ENCODE results near the gene FGD2. TPM values are rescaled to one million over a fixed set of nuclear protein-coding genes. Genes with fewer than 3 reads are reported as not detected.

The FGD2 gene
- total and polyA plus RNA-seq, 10 of the 15 experiments (the other 5 are each of a cell fraction or from before 2014, with no cell fraction given), result 5.2 to 88.1 (median 33.2) TPM

- no peaks in the 10 kb centered on the region for H3K79me2 ChIP-seq (ENCODE audit: control insufficient read depth, insufficient read depth, low read length)
- intact Hi-C loops (cut with micrococcal nuclease; ENCODE audit: unreplicated experiment), result no loop called here
- DNase-seq (ENCODE audit: low read depth, low spot score), result no peak
- in situ Hi-C loops (cut with MboI), result loop anchor here (5.0 kb wide), 1 partner anchor 247 kb away; no protein-coding TSS in a partner anchor
- H3K9ac ChIP-seq (ENCODE audit: control insufficient read depth, insufficient read depth, low read length), result no peak overlapping the region
- H3K9me3 ChIP-seq (replicated peaks; ENCODE audit: control insufficient read depth, insufficient read depth, low read length), result no peaks in the 10 kb centered on the region
- ChIA-PET POLR2A (no interaction called here), SMC1A (ENCODE audit: uncharacterized antibody, unreplicated experiment) (no interaction called here), RAD21 (ENCODE audit: unreplicated experiment) (no interaction called here), CTCF (no interaction called here)
- H3K4me2 ChIP-seq (ENCODE audit: control insufficient read depth, insufficient read depth), result no peak overlapping the region
- BruUV-seq (replicated peaks), result no TSS peak
- H3K36me3 ChIP-seq (ENCODE audit: control insufficient read depth in 2 of 2, insufficient read depth in 2 of 2, low read length in 1 of 2), result peaks cover 14 to 15% of the 10 kb centered on the region in 2 experiments
- peaks cover 7% of the 10 kb centered on the region; the same call in 1 of the 2 replicates for H3K4me1 ChIP-seq (ENCODE audit: control insufficient read depth, insufficient read depth, low read length)
- H3K27ac ChIP-seq (ENCODE audit: control insufficient read depth, insufficient read depth), result no peak overlapping the region
- FAIRE-seq, result no peak
- no peak overlapping the region for H2AFZ ChIP-seq (ENCODE audit: control insufficient read depth, low read depth, low read length)
- WGBS (ENCODE audit: insufficient coverage, insufficient replicate concordance, low lambda C conversion rate, missing lambda C conversion rate), result 90% methylated on average over 12 of the region's 12 CpGs
- no peak overlapping the region for H3K4me3 ChIP-seq
- no peaks in the 10 kb centered on the region for H3K27me3 ChIP-seq (replicated peaks in 1 of 2; ENCODE audit: control insufficient read depth in 2 of 2, insufficient read depth in 2 of 2, low read length in 1 of 2)
- TF ChIP-seq ZZZ3 (IDR thresholded peaks at IDR 0.05; ENCODE audit: control insufficient read depth, insufficient read length, low read depth) (no peak), E4F1 (IDR thresholded peaks at IDR 0.05; ENCODE audit: borderline replicate concordance, partially characterized antibody) (no peak), STAT3 (IDR thresholded peaks at IDR 0.05; ENCODE audit: low read depth, low read length) (no peak)
- ATAC-seq, result no peak
- peaks cover 3% of the 10 kb centered on the region; the same call in 1 of the 2 replicates for H4K20me1 ChIP-seq (ENCODE audit: control insufficient read depth, insufficient read depth)
Observed at GRCh38 chr6:37014667-37015066, 9.2 kb downstream of the FGD2 start.

GRCh38 chr6:37015532-37015931, 10.1 kb downstream of the FGD2 start:
- FAIRE-seq (no peak), DNase-seq (ENCODE audit: low read depth, low spot score) (no peak), ATAC-seq (no peak)
- POLR2A ChIA-PET, result no interaction called here
- peaks cover 7% of the 10 kb centered on the region; the same call in 1 of the 2 replicates for H3K4me1 ChIP-seq (ENCODE audit: control insufficient read depth, insufficient read depth, low read length)
- H3K4me2 ChIP-seq (ENCODE audit: control insufficient read depth, insufficient read depth), result no peak overlapping the region
- no peaks in the 10 kb centered on the region for H3K9me3 ChIP-seq (replicated peaks; ENCODE audit: control insufficient read depth, insufficient read depth, low read length)
- H3K27ac ChIP-seq (ENCODE audit: control insufficient read depth, insufficient read depth), result no peak overlapping the region
- H4K20me1 ChIP-seq (ENCODE audit: control insufficient read depth, insufficient read depth), result peaks cover 3% of the 10 kb centered on the region; the same call in 1 of the 2 replicates
- SMC1A ChIA-PET (ENCODE audit: uncharacterized antibody, unreplicated experiment), result interaction anchor here (4.3 kb wide), 1 partner anchor 10 kb away, joined by 58 read pairs; the partner anchor contains the start of gene FGD2
- 93% methylated on average over 9 of the region's 9 CpGs for WGBS (ENCODE audit: insufficient coverage, insufficient replicate concordance, low lambda C conversion rate, missing lambda C conversion rate)
- RAD21 ChIA-PET (ENCODE audit: unreplicated experiment), result interaction anchor here (1.0 to 4.7 kb wide), 2 partner anchors 10 to 126 kb away, joined by 3 to 78 read pairs; partner anchors contain the start of gene FGD2
- H3K9ac ChIP-seq (ENCODE audit: control insufficient read depth, insufficient read depth, low read length), result no peak overlapping the region
- no peak overlapping the region for H2AFZ ChIP-seq (ENCODE audit: control insufficient read depth, low read depth, low read length)
- no peak overlapping the region for H3K4me3 ChIP-seq
- no peaks in the 10 kb centered on the region for H3K27me3 ChIP-seq (replicated peaks in 1 of 2; ENCODE audit: control insufficient read depth in 2 of 2, insufficient read depth in 2 of 2, low read length in 1 of 2)
- H3K79me2 ChIP-seq (ENCODE audit: control insufficient read depth, insufficient read depth, low read length), result no peaks in the 10 kb centered on the region
- CTCF ChIA-PET, result interaction anchor here (0.7 to 1.4 kb wide), 3 partner anchors 14 to 195 kb away, joined by 3 to 4 read pairs (median 3); no protein-coding TSS in a partner anchor
- TF ChIP-seq E2F8 (IDR thresholded peaks at IDR 0.05; ENCODE audit: low read depth, partially characterized antibody) (no peak), BCL3 (IDR thresholded peaks at IDR 0.05; ENCODE audit: borderline replicate concordance, insufficient read depth, low read depth, low read length, poor library complexity, severe bottlenecking) (no peak)
- in situ Hi-C loops (cut with MboI), result no loop called here
- H3K36me3 ChIP-seq (ENCODE audit: control insufficient read depth in 2 of 2, insufficient read depth in 2 of 2, low read length in 1 of 2), result peaks cover 12 to 17% of the 10 kb centered on the region in 2 experiments; a peak in 3 of 4 replicates
- intact Hi-C loops (cut with micrococcal nuclease; ENCODE audit: unreplicated experiment), result no loop called here
- BruUV-seq (replicated peaks), result no TSS peak
